Measurements from ENCODE around the gene LCOR. TPM values are rescaled to one million over a fixed set of nuclear protein-coding genes. Genes with fewer than 3 reads are reported as not detected.

LCOR gene
- total and polyA plus RNA-seq, 2 of the 13 experiments (the other 11 are each of a cell fraction or from before 2014, with no cell fraction given): 12.4 to 23.7 TPM

DNA sequence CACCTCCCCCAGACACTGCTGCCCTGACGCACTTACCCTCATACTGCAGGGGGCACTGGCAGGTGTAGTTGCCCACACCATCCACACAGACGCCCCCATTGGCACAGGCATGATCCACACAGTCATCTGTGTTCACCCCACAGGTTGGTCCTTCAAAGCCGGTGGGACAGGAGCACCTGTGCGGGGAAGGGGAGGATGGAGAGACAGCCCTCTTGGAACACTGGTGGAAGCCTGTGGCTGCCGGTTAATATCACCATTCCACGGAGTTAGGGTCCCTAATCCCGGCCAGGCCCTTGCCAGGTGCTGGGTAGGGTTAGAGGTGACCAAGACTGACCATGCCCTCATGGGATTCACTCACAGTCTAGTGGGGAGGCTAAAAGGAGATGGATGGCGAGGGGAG lies 181.9 kb downstream of the LCOR start:
- Histone ChIP-seq H3K36me3 (replicated peaks in 1 of 2; ENCODE audit: control insufficient read depth in 1 of 2, insufficient read depth in 2 of 2, low read length in 2 of 2) (no peaks in the 10 kb centered on the region), H3K27ac (ENCODE audit: extremely low read length, insufficient read depth, low read length) (no peak overlapping the region), H3K4me1 (ENCODE audit: insufficient read depth, low read length) (no peaks in the 10 kb centered on the region), H3K4me2 (ENCODE audit: low read depth, low read length) (no peak overlapping the region), H3K4me3 (replicated peaks in 1 of 3; ENCODE audit: insufficient read depth in 1 of 3, low read depth in 2 of 3, low read length in 3 of 3) (no peak overlapping the region), H3K9me3 (ENCODE audit: low read length) (no peaks in the 10 kb centered on the region), H4K20me1 (ENCODE audit: insufficient read depth, low read length) (no peaks in the 10 kb centered on the region), H3K9ac (ENCODE audit: insufficient read depth, low read depth, low read length) (no peak overlapping the region), H3K27me3 (ENCODE audit: control insufficient read depth in 1 of 2, insufficient read depth in 2 of 2, low read length in 2 of 2) (peaks cover 2 to 18% of the 10 kb centered on the region in 2 experiments; a peak in 4 of 5 replicates), H2AFZ (ENCODE audit: low read length) (no peak overlapping the region), H3K79me2 (ENCODE audit: insufficient read depth, low read length) (no peaks in the 10 kb centered on the region)
- CTCF ChIA-PET (ENCODE audit: low intra/inter-chr PET ratio, low total read pairs): interaction anchor here (0.5 kb wide), 1 partner anchor 69 kb away, joined by 3 read pairs; no protein-coding TSS in a partner anchor
- TF ChIP-seq, protein P1, sequence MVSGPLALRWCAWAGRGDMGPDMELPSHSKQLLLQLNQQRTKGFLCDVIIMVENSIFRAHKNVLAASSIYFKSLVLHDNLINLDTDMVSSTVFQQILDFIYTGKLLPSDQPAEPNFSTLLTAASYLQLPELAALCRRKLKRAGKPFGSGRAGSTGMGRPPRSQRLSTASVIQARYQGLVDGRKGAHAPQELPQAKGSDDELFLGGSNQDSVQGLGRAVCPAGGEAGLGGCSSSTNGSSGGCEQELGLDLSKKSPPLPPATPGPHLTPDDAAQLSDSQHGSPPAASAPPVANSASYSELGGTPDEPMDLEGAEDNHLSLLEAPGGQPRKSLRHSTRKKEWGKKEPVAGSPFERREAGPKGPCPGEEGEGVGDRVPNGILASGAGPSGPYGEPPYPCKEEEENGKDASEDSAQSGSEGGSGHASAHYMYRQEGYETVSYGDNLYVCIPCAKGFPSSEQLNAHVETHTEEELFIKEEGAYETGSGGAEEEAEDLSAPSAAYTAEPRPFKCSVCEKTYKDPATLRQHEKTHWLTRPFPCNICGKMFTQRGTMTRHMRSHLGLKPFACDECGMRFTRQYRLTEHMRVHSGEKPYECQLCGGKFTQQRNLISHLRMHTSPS (CRISPR knock-in tag; IDR thresholded peaks at IDR 0.05; ENCODE audit: low read depth): no peak
- no peak for TF ChIP-seq CEBPG (CRISPR knock-in tag; IDR thresholded peaks at IDR 0.05)
- ATAC-seq (no peak; the same call in 2 of the 3 replicates), FAIRE-seq (no peak), DNase-seq (ENCODE audit: low spot score) (no peak)
- 6% methylated on average over 3 of the region's 8 CpGs for WGBS (ENCODE audit: low lambda C conversion rate)
- in situ Hi-C loops (cut with HindIII; ENCODE audit: extremely low pct_ligation_motif_present, low pct_unique_long_range_greater_than_20kb) (no loop called here), intact Hi-C loops (cut with micrococcal nuclease; ENCODE audit: unreplicated experiment) (no loop called here)
- no TSS peak for BruUV-seq (replicated peaks)
- POLR2A ChIA-PET: no interaction called here

DNA sequence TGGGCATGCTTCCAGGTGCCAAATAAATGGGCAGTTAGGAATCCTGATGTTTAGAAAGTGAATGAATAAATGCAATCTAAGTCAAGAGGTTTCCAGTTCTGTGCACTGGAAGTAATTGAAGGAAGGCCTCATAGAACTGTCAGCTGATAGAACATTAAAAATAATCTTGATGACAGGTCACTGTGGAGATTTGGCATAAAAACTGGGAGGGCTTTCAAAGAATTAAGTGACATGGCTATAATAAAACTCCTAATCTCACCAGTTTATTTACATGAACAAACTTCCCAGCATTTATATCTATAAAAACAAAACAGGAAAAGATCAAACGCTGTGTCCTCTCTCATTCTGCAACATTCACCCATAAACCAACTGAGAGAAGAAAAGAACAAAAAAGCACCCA lies 183.1 kb downstream of the LCOR start:
- Histone ChIP-seq H3K9me3 (ENCODE audit: low read length) (no peaks in the 10 kb centered on the region), H3K27ac (ENCODE audit: extremely low read length, insufficient read depth, low read length) (no peak overlapping the region), H2AFZ (ENCODE audit: low read length) (no peak overlapping the region), H4K20me1 (ENCODE audit: insufficient read depth, low read length) (no peaks in the 10 kb centered on the region), H3K9ac (ENCODE audit: insufficient read depth, low read depth, low read length) (no peak overlapping the region), H3K79me2 (ENCODE audit: insufficient read depth, low read length) (no peaks in the 10 kb centered on the region), H3K4me1 (ENCODE audit: insufficient read depth, low read length) (peaks cover 8% of the 10 kb centered on the region), H3K27me3 (ENCODE audit: control insufficient read depth in 1 of 2, insufficient read depth in 2 of 2, low read length in 2 of 2) (peaks cover 2 to 26% of the 10 kb centered on the region in 2 experiments; a peak in 4 of 5 replicates), H3K4me3 (replicated peaks in 1 of 3; ENCODE audit: insufficient read depth in 1 of 3, low read depth in 2 of 3, low read length in 3 of 3) (no peak overlapping the region), H3K36me3 (replicated peaks in 1 of 2; ENCODE audit: control insufficient read depth in 1 of 2, insufficient read depth in 2 of 2, low read length in 2 of 2) (no peaks in the 10 kb centered on the region), H3K4me2 (ENCODE audit: low read depth, low read length) (no peak overlapping the region)
- POLR2A ChIA-PET: no interaction called here
- in situ Hi-C loops (cut with HindIII; ENCODE audit: extremely low pct_ligation_motif_present, low pct_unique_long_range_greater_than_20kb) (no loop called here), intact Hi-C loops (cut with micrococcal nuclease; ENCODE audit: unreplicated experiment) (no loop called here)
- no peak for ATAC-seq
- CTCF ChIA-PET (ENCODE audit: low intra/inter-chr PET ratio, low total read pairs): no interaction called here
- DNase-seq (ENCODE audit: low spot score): no peak
- no peak for FAIRE-seq
- no TSS peak for BruUV-seq (replicated peaks)
- 53% methylated on average over 1 of the region's 1 CpG for WGBS (ENCODE audit: low lambda C conversion rate)
- TF ChIP-seq, protein P2, sequence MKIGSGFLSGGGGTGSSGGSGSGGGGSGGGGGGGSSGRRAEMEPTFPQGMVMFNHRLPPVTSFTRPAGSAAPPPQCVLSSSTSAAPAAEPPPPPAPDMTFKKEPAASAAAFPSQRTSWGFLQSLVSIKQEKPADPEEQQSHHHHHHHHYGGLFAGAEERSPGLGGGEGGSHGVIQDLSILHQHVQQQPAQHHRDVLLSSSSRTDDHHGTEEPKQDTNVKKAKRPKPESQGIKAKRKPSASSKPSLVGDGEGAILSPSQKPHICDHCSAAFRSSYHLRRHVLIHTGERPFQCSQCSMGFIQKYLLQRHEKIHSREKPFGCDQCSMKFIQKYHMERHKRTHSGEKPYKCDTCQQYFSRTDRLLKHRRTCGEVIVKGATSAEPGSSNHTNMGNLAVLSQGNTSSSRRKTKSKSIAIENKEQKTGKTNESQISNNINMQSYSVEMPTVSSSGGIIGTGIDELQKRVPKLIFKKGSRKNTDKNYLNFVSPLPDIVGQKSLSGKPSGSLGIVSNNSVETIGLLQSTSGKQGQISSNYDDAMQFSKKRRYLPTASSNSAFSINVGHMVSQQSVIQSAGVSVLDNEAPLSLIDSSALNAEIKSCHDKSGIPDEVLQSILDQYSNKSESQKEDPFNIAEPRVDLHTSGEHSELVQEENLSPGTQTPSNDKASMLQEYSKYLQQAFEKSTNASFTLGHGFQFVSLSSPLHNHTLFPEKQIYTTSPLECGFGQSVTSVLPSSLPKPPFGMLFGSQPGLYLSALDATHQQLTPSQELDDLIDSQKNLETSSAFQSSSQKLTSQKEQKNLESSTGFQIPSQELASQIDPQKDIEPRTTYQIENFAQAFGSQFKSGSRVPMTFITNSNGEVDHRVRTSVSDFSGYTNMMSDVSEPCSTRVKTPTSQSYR (CRISPR knock-in tag; IDR thresholded peaks at IDR 0.05; ENCODE audit: borderline replicate concordance): no peak
- no peak for TF ChIP-seq ZNF496 (CRISPR knock-in tag; IDR thresholded peaks at IDR 0.05; ENCODE audit: insufficient replicate concordance)
- TF ChIP-seq, protein P3, sequence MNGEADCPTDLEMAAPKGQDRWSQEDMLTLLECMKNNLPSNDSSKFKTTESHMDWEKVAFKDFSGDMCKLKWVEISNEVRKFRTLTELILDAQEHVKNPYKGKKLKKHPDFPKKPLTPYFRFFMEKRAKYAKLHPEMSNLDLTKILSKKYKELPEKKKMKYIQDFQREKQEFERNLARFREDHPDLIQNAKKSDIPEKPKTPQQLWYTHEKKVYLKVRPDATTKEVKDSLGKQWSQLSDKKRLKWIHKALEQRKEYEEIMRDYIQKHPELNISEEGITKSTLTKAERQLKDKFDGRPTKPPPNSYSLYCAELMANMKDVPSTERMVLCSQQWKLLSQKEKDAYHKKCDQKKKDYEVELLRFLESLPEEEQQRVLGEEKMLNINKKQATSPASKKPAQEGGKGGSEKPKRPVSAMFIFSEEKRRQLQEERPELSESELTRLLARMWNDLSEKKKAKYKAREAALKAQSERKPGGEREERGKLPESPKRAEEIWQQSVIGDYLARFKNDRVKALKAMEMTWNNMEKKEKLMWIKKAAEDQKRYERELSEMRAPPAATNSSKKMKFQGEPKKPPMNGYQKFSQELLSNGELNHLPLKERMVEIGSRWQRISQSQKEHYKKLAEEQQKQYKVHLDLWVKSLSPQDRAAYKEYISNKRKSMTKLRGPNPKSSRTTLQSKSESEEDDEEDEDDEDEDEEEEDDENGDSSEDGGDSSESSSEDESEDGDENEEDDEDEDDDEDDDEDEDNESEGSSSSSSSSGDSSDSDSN (CRISPR knock-in tag; IDR thresholded peaks at IDR 0.05): no peak
- TF ChIP-seq, protein P4, sequence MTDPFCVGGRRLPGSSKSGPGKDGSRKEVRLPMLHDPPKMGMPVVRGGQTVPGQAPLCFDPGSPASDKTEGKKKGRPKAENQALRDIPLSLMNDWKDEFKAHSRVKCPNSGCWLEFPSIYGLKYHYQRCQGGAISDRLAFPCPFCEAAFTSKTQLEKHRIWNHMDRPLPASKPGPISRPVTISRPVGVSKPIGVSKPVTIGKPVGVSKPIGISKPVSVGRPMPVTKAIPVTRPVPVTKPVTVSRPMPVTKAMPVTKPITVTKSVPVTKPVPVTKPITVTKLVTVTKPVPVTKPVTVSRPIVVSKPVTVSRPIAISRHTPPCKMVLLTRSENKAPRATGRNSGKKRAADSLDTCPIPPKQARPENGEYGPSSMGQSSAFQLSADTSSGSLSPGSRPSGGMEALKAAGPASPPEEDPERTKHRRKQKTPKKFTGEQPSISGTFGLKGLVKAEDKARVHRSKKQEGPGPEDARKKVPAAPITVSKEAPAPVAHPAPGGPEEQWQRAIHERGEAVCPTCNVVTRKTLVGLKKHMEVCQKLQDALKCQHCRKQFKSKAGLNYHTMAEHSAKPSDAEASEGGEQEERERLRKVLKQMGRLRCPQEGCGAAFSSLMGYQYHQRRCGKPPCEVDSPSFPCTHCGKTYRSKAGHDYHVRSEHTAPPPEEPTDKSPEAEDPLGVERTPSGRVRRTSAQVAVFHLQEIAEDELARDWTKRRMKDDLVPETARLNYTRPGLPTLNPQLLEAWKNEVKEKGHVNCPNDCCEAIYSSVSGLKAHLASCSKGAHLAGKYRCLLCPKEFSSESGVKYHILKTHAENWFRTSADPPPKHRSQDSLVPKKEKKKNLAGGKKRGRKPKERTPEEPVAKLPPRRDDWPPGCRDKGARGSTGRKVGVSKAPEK (CRISPR knock-in tag; IDR thresholded peaks at IDR 0.05; ENCODE audit: borderline replicate concordance): no peak
- TF ChIP-seq, protein P5, sequence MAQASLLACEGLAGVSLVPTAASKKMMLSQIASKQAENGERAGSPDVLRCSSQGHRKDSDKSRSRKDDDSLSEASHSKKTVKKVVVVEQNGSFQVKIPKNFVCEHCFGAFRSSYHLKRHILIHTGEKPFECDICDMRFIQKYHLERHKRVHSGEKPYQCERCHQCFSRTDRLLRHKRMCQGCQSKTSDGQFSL (CRISPR knock-in tag; IDR thresholded peaks at IDR 0.05): no peak
